NCI-H345 treated with DMSO at 0.1 percent for 48 hours (cell line): Measurements from ENCODE around the gene POLD2.

Experiments used
- DNase-seq: peaks from one replicate; lab custom pipeline; 2025; ENCODE audit not compliant: unreplicated experiment; lab: John Stamatoyannopoulos, UW

Gene POLD2

GRCh38 chr7:44102846-44103565 is 20.3 kb downstream of the POLD2 start:
- DNase-seq = no peak

GRCh38 chr7:44101966-44102845 is 21.1 kb downstream of the POLD2 start:
- no peak for DNase-seq

- DNase-seq = no peak
Observed at GRCh38 chr7:44101303-44101965, 21.9 kb downstream of the POLD2 start.

GRCh38 chr7:44100458-44101302 is 22.7 kb downstream of the POLD2 start:
- no peak for DNase-seq

- no peak for DNase-seq
Observed at GRCh38 chr7:44099669-44100068, 23.7 kb downstream of the POLD2 start.

GRCh38 chr7:44098092-44099068 is 25.0 kb downstream of the POLD2 start:
- DNase-seq = no peak

GRCh38 chr7:44097064-44097932 is 26.1 kb downstream of the POLD2 start:
- DNase-seq = no peak

- no peak for DNase-seq
Observed at GRCh38 chr7:44096326-44096881, 26.9 kb downstream of the POLD2 start.

GRCh38 chr7:44095781-44096180 is 27.6 kb downstream of the POLD2 start:
- DNase-seq = no peak

GRCh38 chr7:44094883-44095592 is 28.3 kb downstream of the POLD2 start:
- no peak for DNase-seq

- DNase-seq = no peak
Observed at GRCh38 chr7:44094365-44094764, 29.0 kb downstream of the POLD2 start.

- DNase-seq = no peak
Observed at GRCh38 chr7:44093102-44093641, 30.2 kb downstream of the POLD2 start.

- no peak for DNase-seq
Observed at GRCh38 chr7:44087911-44088838, 35.2 kb downstream of the POLD2 start.

- DNase-seq = no peak
Observed at GRCh38 chr7:44086627-44087026, 36.7 kb downstream of the POLD2 start.

- DNase-seq = no peak
Observed at GRCh38 chr7:44085546-44085945, 37.8 kb downstream of the POLD2 start.

GRCh38 chr7:44084701-44085100 is 38.6 kb downstream of the POLD2 start:
- no peak for DNase-seq
